Breast epithelium (tissue), 4 donors: ENCODE measurements around the gene CNTN5. TPM values are rescaled to one million over a fixed set of nuclear protein-coding genes. Genes with fewer than 3 reads are reported as not detected.

Experiments used
- DNase-seq, 2 donors: peaks; one replicate each; pipeline ENCODE4 v3.0.0-alpha.2; 2019; ENCODE audit warnings: low spot score in 2 of 2
- H3K27ac ChIP-seq, 2 donors: fragments of 200-600 bp; sonication (generic) in 1 of 2; one replicate each; pipeline ENCODE4 v1.5.1; 2016 to 2019; ENCODE audit warnings: mild to moderate bottlenecking in 1 of 2
- H3K27me3 ChIP-seq, 2 donors: fragments of 200-600 bp; sonication (generic) in 1 of 2; one replicate each; pipeline versions ENCODE4 v1.5.1 to v1.6.0; 2017 to 2019; ENCODE audit warnings: control low read depth in 1 of 2, mild to moderate bottlenecking in 1 of 2
- H3K36me3 ChIP-seq: fragments of 200-600 bp; one replicate; pipeline ENCODE4 v1.5.1; 2019
- H3K4me1 ChIP-seq, 2 donors: fragments of 200-600 bp; sonication (generic); one replicate each; pipeline ENCODE4 v1.5.1; 2016 to 2019; ENCODE audit warnings: control low read depth in 1 of 2
- H3K4me3 ChIP-seq, 3 donors: fragments of 200-600 bp; sonication (generic); 1 replicate in 2 of 3; 2 replicates in 1 of 3; pipeline ENCODE4 v1.5.1; 2016 to 2019; ENCODE audit warnings: mild to moderate bottlenecking in 3 of 3, moderate library complexity in 2 of 3
- H3K9me3 ChIP-seq, 2 donors: fragments of 200-600 bp; sonication (generic) in 1 of 2; one replicate each; pipeline ENCODE4 v1.5.1; 2016 to 2019; ENCODE audit warnings: control low read depth in 1 of 2
- CTCF ChIP-seq, 3 donors: fragments of 450-650 bp; IDR thresholded peaks; one replicate each; pipeline ENCODE4 v1.5.1; 2016 to 2017; ENCODE audit warnings: antibody characterized with exemption in 3 of 3, mild to moderate bottlenecking in 3 of 3, moderate library complexity in 3 of 3
- POLR2A ChIP-seq: fragments of 450-650 bp; IDR thresholded peaks from one replicate; pipeline ENCODE4 v1.6.1; 2016; ENCODE audit warnings: antibody characterized with exemption, mild to moderate bottlenecking, moderate library complexity
- POLR2AphosphoS5 ChIP-seq, 3 donors: sonication (generic); formaldehyde crosslinking; IDR thresholded peaks; one replicate each; pipeline ENCODE4 v1.6.1; 2017; ENCODE audit warnings: antibody characterized with exemption in 3 of 3
- intact Hi-C: fragments of 100-400 bp; cut with DNase I; formaldehyde crosslinking; loops from one replicate; pipeline ENCODE4 v1.15.1; 2023; ENCODE audit warnings: low total_unique reads
- total RNA-seq, 3 donors: library from RNA; depleted of rRNA; stranded (reverse); fragments of >200 nt; gene quantifications; one replicate each; pipeline ENCODE4 v1.1.0, GENCODE V29; 2016

CNTN5 gene
- total RNA-seq, 3 donors from 2014 or later: not detected

- intact Hi-C loops: no loop called here
- Histone ChIP-seq H3K4me1 (no peaks in the 10 kb centered on the region), H3K9me3 (peaks cover 0 to 21% of the 10 kb centered on the region in 2 donors), H3K27ac (no peak overlapping the region), H3K27me3 (no peaks in the 10 kb centered on the region), H3K4me3 (no peak overlapping the region), H3K36me3 (no peaks in the 10 kb centered on the region)
- DNase-seq: no peak
- TF ChIP-seq POLR2A (no peak), CTCF (IDR thresholded peaks at IDR 0.05) (no peak), POLR2AphosphoS5 (IDR thresholded peaks at IDR 0.05) (no peak)
These were observed 1384.2 kb downstream of the CNTN5 start for GRCh38 chr11:100404907-100405306.
